Epithelial cell of proximal tubule (primary cell): ENCODE results near the gene MAP2. TPM values are rescaled to one million over a fixed set of nuclear protein-coding genes. Genes with fewer than 3 reads are reported as not detected.

Source experiments
- DNase-seq: peaks from one replicate; pipeline ENCODE4 v3.0.0-alpha.2; 2011; ENCODE audit warnings: low read depth
- H3K4me3 ChIP-seq: 2 replicates; pipeline ENCODE4 v1.5.1; 2011; ENCODE audit warnings: low read depth, mild to moderate bottlenecking, low read length
- CTCF ChIP-seq: conservative IDR thresholded peaks from 2 replicates; pipeline ENCODE4 v1.5.1; 2012; ENCODE audit warnings: low read depth, mild to moderate bottlenecking, low read length
- total RNA-seq: library from RNA; depleted of rRNA; stranded (reverse); fragments of >200 nt; gene quantifications from 2 replicates; pipeline ENCODE4 v1.2.3, GENCODE V29; 2015

The MAP2 gene
- total RNA-seq, 1 donor from 2014 or later: 12.2 TPM

GRCh38 chr2:209772290-209772685, 348.4 kb downstream of the MAP2 start:
- H3K4me3 ChIP-seq: no peak overlapping the region
- no peak for DNase-seq
- no peak for TF ChIP-seq CTCF

- DNase-seq: no peak
- no peak for TF ChIP-seq CTCF
- H3K4me3 ChIP-seq: no peak overlapping the region
Observed at GRCh38 chr2:209773377-209773776, 349.5 kb downstream of the MAP2 start.
